NOMO-1 (cell line): ENCODE measurements around the gene ANKRD35.

Source experiments
- DNase-seq, 2 experiments: peaks; one replicate each; lab custom pipeline; 2025; ENCODE audit not compliant: unreplicated experiment in 2 of 2; lab: John Stamatoyannopoulos, UW

Gene ANKRD35

DNA sequence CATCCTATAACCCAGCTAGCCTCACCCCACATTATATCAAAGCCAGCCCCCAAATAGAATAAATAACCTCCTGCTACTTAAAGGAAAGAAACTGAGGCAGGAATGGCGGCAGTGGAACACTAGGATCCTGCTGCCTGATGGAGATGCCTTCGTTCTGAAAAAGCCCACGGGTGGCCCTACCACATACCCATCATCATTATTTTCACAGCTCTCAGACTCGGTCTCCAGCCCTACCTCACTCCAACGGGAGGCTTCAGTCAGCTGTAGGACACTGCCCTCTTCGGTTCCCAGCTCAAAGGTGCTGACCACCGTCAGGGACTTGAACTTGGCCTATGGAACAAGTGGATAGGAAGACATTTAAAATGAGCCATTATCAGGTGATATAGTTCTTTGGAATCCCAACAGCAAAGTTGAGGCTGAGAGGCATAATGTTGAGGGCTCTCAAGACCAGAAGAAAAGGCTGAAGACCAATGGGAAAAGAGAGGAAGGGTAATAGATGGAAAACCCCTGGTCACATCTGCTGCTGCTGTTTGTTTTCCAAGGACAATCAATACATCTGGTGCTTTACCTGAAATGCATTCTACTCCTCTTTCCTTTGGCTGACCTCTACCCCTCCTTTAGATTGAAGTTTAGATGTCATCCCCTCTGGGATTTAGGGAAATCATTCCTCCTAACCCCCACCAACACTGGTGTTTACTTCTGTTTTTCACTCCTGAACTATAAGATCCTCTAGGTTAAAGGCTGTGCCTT, 7.8 kb upstream of the ANKRD35 start:
- DNase-seq = no peak

DNA sequence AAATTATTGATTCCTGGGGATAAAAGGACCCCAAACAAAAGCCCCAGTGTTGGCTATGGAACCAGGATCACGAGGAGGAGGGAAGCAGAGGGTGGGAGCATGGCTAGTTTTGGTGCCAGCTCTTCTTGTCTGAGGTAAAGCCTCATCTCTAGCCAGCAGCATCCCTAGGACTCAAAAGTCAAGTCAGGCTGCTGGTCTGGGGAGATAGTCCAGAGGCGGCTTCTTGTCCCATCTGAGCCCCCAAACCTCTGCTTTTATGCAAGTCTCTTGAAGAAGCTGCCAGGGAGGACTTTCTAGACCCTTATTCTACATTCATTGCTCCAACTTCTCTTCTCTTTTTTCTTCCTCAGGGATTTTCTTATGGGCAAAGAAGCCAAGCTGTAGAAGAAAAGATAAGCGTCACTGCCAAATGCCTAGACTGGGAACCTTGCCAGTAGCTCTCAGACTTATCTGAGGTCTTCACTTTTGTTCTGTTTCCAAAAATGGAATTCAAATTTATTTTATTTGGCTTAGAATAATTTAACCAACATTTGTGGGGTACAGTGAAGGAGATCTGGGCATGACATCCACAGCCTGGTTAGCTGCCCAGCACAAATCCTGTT, 6.9 kb upstream of the ANKRD35 start:
- no peak for DNase-seq

DNA sequence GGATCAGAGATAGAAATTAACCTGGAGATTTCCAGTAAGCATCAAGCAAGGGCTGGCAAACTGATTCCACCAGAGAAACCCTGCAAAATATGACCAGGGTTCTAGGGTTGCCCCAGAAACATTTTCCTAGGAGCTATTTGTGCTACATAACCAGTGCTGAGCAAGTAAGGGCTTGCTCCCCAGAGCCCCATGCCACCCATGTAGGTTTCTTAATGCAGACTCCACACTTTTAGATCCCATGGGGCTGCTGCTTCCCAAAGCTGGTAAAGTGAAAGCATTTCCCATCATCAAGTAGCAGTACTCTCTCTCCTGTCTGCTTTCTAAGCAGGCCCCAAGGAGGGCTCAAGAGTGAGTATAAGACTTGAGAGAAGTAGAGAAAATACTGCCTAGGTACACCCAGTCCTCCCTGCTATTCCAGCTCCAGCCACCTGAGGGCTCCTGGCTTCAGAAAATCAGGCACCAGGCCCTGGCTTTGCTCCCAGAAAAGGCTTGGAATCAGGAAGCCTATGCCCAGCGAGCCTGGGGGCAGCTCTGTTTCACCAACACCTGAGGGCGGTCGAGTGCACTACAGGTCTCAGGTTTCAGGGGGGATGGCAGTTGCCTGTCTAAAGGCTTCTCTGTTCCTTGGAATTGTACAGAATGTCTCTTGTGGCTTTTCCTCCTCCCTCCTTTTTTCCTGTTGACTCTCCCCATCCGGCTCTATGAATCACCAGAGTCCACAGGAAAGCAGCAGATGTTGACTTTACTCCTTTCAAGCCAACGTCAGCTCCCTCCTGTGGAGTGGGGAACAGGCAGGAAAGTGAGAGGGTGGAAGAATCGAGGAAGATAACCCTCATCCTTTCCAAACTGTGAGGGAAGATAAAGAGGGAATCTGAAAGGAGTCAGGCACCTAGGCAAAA, 6.2 kb upstream of the ANKRD35 start:
- DNase-seq = peak in 1 of 2 experiments; percentile 19

DNA sequence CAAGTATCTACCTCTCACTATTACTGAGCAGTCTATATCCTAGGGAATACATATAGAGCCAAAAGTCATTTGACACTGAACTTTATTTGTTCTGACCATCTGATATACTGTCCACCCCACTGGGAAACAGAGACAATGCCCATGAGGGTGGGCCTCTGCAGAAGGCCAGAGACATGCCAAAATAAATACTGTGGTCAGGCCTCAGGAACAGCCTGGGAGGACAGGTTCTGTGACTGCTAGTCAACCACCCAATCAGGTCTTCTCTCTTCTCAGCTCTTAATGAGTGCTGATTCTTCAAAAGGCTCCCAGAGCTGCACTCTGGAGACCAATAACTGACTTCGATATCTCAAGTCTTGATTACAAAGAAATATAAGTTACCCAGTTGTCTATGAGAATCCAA, 5.5 kb upstream of the ANKRD35 start:
- DNase-seq = no peak

DNA sequence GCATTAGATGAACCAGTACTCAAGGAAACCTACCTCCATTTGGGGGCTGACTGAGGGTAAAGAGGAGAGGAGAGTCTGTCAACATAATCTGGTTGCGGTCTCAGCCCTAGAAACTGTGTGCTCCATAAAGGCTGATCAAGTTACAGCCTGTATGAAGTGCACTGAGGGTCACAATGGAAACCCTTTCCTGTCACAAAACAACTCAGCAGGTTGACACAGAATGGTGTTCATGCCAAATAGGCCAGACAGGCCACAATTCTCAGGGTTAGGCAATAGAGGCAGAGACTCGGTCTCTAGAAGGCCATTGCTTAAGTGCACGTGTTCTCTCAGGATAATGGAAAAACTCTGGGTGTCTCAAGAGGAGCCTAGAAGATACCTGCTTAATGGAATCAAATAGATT, 4.1 kb upstream of the ANKRD35 start:
- DNase-seq = no peak

DNA sequence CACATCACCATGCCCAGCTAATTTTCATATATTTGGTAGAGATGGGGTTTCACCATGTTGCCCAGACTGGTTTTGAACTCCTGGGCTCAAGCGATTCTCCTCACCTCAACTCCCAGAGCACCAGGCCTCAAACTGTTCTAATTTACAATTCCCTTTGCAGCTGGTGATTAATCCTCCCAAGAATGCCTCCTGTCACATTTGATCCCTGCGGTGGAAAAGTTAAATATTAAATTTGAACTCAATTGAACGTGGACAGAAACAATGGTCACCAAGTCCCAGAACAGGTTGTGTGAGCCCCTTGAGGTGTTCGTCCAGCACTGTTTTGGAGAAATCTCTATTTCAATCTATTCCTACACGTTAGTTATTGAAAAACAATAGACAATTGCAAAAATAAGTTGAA, 2.0 kb upstream of the ANKRD35 start:
- DNase-seq = no peak

DNA sequence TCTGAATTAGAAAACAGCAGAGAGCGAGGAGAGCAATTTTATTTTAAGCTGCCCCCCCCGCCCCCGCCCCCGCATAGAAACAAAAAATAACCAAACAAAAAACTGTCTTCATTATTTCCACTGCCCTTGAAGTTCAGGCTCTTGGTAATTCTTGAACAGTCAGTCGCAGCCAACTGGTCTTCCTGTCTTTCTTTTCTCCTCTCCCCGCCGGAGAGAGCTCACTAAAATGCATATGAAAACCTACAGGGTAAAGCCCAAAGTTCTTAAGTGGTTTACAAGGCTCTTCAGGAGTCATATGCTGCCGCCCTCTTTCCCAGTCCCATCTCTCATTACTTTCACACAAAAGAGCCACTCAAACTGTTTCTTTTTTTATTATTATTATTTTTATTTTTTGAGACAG, 1.1 kb upstream of the ANKRD35 start:
- DNase-seq = no peak

DNA sequence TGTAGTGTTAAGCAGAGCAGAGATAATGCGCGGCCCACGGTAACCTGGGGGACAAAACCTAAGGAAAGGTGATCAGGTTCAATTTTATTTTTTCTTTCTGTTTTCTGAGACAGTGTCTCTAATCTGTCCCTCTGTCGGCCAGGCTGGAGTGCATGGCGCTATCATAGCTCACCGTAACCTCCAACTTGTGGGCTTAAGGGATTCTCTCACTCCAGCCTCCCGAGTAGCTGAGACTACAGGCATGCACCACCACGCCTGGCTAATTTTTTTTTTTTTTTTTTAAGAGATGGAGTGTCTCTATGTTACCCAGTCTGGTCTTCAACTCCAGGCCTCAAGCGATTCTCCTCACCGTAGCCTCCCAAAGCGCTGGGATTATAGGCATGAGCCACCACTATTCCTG, 724 bp upstream of the ANKRD35 start:
- no peak for DNase-seq

DNA sequence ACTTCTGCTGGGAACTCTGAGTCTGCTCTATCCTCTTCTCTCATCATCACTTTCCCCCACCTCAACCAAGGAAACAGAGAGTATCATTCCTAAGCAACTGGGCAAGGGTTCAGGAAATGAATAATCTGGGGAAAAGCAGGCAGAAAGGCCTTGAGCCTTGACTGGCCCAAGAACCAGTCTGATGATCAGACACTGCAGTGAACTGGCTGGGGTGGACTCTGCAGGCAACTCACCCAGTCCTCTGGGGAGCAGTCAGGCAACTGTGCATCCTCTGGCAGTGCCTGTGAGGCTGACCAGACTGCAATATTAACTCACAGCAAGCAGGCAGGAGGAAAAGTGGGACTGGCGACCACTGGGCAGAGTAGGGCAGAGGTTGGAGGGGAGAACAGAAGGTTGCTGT, 991 bp downstream of the ANKRD35 start:
- no peak for DNase-seq

DNA sequence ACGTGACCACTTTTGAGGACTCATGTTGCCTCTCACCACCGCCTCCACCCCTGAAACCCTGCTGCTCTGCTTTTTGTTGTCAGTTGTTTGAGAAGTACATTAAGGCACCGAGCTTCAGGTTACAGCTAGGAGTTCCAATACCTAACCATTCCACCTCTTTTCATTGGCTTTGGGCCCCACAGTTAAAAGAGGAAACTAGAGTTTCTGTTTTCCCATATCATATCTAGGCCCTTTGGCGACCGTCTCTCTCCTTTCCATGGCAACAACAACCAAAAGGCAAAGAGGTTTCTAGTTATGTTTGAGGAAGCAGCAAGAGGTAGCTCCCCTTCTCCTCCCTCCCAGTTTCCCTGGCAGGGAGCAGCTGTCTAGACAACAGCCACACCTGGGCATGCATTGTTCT, 5.9 kb downstream of the ANKRD35 start:
- peak; percentile 3 to 8 for DNase-seq

DNA sequence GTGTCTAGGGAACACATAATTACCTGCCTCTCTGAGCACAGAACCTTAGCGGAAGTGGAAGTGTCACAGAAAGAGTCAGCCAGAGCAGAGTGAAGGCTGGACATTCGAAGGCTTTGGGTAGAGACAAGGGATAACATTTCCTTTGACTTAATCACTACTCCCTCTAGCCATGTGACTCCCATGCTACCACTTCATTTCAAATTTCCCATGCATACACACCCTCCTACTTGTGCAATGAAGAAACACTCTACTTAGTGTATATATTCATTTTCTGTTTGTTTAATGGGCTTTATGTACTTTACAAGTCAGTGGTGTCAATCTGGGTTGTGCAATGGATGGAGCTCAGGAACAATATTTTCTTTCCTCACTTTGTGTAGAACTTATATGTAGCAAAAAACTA, 6.9 kb downstream of the ANKRD35 start:
- no peak for DNase-seq

DNA sequence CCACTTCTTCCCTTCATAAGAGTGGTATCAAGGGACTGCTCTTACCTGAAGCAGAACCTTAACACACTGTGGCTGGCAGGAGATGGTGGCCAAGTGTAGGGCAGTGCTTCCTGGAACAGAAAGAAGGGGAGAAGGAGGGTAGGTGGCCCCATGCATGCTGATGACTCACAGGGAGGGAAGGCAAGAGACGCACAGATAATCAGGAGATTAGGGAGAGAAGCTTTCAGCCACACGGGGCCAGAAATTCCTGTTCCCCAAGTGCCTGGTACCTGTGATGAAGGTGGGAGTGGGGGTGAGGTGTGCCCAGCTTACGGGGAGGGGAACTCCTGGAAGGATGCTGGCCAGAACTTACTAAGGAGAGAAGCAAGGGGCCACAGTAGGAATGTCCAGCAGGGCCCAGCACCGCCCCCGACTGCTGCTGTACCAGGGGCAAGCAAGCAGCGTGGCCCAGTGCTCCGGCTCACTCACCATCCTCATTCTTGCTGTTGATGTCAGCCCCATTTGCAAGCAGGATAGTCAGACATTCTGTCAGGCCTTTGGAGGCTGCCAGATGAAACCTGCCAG, 7.7 kb downstream of the ANKRD35 start:
- no peak for DNase-seq

DNA sequence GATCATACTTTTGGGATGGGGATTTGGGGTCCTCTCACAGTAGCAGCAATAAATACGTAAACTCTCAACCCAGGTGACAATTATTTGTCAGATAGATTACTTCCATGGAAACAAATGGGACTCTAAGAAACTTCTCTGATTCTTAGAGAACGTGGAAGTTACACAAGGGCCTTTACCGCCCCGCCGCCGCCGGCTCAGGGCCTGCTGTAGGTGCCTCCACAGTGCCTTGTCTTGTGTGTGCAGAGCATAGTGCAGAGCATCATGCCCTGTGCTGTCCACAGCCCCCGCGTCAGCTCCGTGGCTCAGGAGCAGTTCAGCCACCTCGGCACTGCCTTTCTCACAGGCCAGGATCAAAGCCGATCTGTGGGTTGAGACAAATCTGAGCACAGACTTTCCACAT, 11.0 kb downstream of the ANKRD35 start:
- no peak for DNase-seq

DNA sequence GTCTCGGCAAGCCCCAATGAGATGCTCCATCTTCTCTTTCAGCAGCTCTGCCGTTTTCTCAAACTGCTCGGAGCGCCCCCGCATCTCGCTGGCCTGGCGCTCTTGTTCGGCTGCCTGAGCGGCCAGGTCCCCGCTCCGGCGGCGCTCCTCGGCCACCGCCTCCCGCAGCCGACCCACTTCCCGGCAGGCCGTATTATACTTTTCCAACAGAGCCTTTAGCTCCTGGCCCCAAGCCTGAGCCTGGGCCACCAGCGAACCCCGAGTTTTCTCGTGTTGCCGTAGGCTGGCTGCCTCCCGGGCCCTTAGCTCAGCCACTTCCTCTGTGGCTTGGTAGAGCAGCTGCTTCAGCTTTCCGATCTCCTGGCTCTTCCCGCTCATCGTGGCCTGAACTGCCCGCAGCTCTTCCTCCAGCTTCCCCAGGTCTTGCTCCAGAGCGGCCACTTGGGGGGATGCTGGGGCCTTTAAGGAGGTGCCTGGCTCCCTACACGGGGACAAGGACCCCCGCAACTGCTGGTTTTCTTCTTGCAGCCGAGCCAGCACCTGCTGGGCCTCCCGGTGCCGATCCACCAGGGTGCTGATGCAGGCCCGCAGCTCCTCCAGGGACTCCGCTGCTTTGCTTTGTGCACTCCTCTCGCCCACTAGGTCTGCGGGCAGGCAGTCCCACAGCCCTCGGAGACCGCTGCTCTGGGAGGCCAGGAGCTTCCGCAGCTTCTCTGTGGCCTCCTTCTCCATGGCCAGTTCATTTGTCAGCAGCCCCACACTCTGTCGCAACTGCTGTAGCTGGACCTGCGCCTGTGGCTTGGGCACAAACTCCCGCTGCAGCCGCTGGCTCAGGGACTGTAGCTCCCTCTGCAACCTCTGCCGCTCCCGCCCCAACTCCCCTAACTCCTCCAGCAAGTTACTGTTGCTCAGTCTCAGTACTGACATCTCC, 13.4 kb downstream of the ANKRD35 start:
- DNase-seq = peak; percentile 44 to 48

DNA sequence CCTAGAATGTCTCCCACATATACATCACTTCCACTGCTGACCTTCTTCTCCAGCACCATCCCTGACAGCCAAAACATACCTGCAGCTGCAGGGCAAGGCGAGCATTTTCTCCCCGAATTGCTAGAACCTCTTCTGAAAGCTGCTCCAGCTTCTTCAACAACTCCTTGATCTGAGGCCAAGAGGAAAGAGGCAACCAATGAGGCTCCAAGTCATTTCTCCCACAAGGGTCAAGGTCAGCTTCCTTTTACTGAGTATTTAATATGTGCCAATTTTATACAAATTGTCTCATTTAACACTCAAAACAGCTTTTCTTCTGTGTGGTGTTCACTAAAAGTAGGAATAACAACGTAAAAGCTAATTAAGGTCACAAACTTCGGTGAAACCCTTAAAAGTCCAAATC, 17.4 kb downstream of the ANKRD35 start:
- DNase-seq = no peak

DNA sequence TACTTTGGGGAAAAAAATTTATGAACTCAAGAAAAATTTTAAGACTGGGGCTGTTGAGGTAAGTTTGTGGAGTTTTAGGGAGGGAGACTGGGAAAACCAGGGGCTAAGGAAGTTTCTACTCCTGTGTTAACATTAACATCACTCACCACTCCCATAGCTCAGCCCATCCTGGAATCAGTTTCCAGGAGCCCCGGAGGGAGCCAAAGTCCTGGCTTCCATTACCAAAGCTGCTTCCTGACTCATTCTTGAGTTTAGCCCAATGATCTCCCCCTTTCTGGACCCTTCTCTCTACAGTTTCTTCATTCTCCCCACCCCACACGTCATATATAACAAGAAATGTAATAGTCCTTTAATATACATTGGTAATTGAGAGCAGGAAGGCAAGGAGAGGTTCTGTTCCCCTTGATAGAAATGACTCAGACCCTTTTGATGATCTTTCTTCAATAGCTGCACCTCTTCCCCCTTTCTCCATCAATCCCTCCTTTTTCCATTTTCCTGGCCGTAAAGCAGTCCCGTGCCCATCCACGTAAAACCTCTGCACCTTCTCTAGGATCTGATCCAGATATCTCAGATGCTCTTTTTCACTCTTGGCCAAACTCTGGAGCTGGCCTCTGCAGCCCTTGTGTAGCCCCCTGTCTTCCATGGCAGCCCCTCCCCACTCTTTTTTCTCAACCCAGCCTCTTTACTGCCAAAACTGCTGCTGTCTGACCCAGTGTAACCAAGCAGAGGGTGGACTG, 22.2 kb downstream of the ANKRD35 start:
- DNase-seq = no peak

DNA sequence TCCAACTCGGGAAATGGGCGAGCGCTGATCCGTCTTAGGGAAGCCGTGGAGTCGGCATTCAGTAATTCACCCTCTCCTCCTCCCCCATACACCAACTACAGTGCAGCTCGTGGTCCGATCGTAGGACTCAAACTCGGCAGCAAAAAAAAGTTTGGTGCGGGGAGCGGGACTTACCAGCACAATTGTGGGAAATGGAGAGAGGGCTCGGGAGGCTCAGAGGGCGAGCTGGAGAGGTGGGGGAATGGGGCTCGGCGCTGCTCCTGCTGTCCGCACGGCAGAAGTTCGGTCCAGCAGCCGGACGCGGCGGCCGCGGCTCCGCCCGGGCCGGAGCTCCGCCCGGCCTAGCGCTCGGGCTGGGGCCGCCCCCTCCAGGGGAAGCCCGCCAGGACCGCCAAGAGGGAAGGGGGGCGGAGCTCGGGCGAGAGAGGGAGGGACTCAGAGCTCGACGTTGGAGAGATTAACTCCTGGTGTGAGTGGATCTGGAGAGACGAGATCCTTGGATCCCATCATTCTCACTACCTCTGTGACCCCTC, 26.1 kb downstream of the ANKRD35 start:
- peak; percentile 70 for DNase-seq

DNA sequence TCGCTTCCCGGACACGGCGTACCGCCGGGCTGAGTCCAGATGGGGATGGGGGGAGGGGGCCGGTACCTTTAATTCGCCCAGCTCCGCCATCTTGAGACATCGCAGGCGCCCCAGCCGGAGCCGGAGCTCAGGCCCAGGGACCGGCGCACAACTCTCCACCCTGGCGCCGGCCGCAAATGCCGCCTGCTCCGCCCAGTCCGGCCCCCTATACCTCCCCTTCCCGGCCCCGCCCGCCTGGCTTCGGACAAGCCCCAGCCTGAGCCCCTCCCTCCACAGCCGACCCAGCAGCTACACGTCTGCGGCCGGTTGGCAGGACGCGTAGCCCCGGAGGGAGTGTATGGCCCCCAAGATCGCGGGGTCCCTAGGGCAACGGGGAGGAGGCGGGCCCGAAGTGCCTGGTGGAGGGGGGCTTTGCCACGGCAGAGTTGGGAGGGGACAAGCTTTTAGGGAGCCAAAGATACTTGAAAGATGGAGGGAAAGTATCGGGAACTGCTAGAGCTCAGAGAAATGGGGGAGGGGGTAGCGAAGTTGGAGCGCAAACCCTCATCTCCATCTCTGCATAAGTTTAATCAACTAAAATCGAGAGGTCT, 26.7 kb downstream of the ANKRD35 start, which contains the start of gene PIAS3:
PIAS3 (minus strand) TSS at position 181 of the 590 bp plus-strand sequence; CDS start at position 90, 91 bp downstream.
- DNase-seq = peak; percentile 87 to 94
